CD4-positive, alpha-beta T cell treated with Interferon alpha-2 for 1 hour (primary cell): Measurements from ENCODE around the gene ZBTB16.

Experiments used
- DNase-seq, 2 donors: peaks; one replicate each; pipeline ENCODE4 v3.0.0-alpha.2; 2020 to 2022

ZBTB16 gene

DNA sequence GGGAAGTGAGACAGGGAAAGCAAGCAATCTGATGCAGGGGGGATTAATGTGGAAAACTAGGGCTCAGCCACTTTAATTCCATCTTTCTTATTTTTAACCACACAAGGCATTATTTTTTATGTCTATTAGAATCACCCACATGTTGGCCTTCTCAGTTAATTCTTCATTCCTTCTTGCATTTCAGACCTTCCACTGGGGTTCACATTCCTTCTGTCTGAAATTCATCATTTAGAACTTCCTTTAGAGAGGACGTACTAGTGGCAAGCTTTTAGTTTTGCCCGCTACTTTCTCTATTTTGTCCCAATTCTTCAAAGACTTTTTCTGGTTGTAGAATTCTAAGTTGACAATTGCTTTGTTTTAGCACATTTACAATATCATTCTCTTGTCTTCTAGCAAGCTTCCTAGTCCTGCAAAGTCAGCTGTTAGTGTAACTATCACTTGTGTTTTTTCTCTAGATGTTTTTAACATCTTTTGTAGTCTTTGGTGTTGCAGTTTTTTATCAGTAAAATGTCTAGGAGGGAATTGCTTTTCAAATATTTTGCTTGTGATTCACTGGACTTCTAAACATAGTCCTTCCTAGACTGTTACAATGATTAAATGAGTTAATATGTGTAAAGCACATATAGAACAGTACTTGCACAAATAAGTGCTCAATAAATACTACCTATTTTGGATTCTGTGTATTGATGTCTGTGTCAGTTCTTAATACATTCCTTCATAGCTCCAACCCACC is 231.2 kb downstream of the ZBTB16 start:
- no peak for DNase-seq

DNA sequence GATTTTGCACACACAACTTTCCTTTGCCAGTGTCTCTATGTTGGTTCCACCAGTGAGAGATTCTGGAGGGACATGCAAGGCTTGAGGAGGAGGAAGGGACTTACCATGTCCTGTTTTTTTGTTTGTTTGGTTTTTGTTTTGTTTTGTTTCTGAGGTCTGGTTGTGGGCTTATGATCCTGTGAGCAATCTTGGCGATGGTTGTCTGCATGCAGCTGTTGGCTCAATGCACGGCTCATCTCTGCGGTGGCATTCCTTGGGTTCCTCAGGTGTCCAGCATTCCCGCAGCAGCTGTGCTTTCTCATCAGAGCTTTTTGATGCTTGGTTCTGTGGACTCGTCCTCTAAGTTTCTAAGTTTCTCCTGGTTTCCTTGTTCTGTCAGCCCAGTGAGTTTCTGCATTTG is 231.9 kb downstream of the ZBTB16 start:
- no peak for DNase-seq

DNA sequence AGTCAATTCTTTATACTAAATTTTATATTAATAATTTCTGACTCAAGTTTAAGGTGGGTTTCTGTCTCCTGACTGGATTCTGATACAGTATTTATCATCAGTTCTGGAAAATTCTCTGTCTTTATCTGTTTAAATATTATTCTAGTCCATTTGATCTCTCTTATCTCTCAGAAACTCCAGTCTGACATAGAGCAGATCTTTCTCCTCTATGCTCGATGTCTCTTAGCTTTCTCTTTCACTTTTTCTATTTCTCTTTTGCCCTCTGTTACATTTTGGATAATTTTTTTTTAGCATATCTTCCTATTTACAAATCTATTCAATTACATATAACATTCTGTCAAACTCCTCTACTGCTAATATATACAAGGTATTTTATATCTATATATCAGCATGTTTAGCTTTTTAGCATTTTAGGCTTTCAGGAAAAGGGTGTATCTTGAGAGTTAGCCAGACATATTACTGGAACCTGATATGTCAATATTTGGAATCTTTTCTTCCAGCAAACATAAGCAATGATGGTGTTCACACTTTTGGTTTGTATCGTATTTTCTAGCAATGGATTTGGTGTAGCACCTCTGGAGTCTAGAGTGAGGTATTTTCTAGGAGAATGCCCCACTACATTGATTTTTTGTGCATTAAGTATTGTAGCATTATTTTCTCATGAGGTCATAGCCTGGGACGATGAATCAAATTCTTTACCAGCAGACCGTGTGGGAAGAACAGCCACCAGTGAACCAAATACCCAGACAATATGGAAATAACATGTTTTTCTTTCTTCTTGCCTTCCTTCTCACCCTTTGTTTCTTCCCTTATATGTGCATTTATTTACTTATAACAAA is 232.6 kb downstream of the ZBTB16 start:
- no peak for DNase-seq

DNA sequence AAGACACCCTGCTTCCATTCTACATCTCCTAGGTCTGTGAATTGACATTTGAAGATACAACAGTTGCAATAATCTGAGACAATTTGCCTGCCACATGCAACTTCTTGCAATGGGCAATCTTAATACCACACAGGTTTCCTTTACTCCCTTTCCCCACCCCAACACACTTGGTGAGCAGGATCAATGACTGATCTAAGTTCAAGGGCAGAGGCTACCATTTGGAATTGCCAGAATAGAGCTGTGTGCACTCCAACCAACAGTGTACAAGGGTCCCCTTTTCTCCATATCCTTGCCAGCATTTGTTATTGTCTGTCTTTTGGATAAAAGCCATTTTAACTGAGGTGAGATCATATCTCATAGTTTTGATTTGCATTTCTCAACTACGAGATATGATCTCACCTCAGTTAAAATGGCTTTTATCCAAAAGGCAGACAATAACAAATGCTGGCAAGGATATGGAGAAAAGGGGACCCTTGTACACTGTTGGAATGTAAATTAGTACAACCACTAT is 233.7 kb downstream of the ZBTB16 start:
- DNase-seq: no peak

DNA sequence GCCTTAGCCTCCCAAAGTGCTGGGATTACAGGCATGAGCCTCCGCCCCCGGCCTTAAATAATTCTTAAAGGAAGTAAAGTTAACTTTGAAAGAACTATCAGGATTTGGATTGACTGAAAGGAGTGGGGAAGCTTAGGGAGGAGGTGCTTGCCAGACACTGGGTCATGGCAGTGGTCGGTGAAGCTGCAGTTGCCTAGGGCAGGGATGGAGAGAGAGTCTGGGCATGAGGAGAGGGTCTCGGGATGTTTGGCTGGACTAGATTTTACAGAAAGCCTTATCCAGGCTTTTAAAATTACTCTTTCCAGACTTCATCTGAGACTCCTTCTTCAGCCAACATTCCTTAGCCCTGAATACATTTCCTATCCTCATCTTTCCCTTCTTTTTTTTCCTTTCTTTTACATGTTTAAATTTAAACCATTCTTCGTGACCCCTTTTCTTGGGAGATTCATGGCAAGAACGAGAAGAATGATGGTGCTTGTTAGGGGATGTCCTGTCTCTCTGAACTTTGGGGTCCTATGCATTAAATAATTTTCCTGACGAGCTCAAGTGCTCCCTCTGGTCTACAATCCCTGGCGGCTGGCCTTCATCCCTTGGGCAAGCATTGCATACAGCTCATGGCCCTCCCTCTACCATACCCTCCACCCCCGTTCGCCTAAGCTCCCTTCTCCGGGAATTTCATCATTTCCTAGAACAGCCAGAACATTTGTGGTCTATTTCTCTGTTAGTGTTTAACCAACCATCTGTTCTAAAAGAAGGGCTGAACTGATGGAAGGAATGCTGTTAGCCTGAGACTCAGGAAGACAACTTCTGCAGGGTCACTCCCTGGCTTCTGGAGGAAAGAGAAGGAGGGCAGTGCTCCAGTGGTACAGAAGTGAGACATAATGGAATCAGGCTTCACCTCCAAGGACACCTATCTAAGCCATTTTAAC is 236.4 kb downstream of the ZBTB16 start, which contains the start of gene NNMT:
Gene NNMT (plus strand): TSS at position 724 of the 929 bp plus-strand sequence. CDS start 158 bp downstream, at position 882.
- DNase-seq: no peak

DNA sequence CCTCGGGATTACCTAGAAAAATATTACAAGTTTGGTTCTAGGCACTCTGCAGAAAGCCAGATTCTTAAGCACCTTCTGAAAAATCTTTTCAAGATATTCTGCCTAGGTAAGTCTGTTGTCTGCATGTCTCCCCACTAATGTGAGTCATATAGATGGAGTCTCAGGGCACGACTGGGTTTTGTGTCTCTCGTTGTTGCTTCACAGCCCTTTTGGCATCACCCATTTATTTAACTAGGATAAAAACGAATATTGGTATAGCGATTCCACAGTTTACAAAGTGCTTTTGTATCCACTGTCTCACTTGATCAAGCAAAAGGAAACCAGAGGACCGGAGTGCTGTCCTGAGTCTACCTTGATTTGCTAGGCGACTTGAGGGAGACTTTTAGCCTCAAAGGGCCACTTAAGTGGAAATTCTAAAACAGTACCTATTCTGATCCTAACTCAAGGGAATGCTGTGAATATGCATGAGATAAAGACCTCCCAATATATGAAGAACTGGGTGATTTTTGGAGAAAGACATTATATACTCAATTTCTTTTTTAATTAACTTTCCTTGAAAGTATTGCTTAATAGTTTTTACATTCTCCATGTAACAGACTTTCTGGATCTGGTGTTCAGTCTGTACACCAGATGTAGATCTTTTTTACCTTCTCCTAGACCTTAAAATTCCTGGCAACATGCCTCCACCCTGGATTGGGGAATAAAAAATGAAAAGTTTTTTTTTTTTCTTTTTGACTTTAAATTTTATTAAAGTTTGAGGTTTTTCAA is 237.3 kb downstream of the ZBTB16 start:
- DNase-seq: no peak

DNA sequence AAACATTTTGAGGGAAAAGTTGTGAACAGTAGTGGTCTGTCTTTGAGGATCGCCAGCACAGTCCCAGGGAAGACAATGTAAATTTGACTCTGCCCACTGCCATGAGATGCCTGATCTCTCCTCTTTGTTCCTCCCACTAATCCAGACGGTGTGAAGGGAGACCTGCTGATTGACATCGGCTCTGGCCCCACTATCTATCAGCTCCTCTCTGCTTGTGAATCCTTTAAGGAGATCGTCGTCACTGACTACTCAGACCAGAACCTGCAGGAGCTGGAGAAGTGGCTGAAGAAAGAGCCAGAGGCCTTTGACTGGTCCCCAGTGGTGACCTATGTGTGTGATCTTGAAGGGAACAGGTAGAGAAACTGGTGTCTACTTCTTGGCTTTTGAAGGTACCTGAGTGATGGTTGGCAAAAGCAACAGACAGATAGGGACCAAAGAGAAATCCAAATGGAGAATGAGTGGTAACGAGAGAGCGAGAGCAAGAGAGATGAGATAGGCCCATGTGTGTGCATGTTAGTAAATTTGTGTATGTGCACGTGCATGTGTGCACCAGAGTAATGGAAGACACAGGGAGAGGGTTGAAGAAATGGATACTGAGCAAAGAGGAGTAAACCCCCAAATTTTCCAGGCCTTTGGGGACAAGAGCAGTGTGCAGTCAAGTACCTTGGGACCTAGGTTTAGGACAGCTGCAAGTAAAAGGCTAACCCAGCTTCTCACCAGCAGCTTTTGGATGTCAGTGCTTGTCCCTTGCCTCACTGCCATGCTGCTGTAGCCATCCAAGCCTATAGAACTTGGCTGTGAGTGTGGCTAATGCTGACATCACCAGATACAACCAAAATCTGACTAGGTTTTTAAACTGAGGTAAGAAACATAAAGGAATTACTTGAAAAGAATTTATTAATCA is 238.5 kb downstream of the ZBTB16 start:
- DNase-seq: no peak

DNA sequence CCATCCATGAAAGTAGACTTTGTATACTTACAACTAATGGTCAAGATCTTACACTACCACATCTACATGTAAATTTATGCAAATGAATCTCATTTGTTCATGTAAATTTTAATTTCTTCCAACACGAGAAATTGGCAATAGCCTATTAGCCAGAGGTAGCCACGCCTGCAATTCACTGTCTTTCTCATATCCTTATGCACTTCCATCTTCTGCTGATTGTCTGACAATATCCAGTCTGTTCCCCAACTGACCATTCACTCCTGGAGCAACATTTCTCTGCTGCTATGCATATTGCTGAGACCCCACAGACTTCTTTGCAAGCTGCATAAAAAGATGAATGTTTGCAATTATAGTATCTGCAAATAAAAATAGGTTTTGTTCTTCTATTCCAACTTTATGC is 239.2 kb downstream of the ZBTB16 start:
- DNase-seq: no peak
